Neural crest cell (in vitro differentiated cells): ENCODE results near the gene RIT1. TPM values are rescaled to one million over a fixed set of nuclear protein-coding genes. Genes with fewer than 3 reads are reported as not detected.
A peak's percentile ranks its signal among the peaks of the same experiment; 100 is the strongest.
"Not testable (repeated sequence)": the region's sequence is repeated elsewhere in the genome, so short reads cannot be mapped to it uniquely, and the experiment has no call there.

ENCODE experiments used
- DNase-seq: peaks from one replicate; pipeline ENCODE4 v3.0.0; 2021; ENCODE audit warnings: low read depth, mixed read lengths, low spot score
- H3K27ac Mint-ChIP-seq: one replicate; pipeline ENCODE4 v1.8.0; 2021; ENCODE audit warnings: mild to moderate bottlenecking, mixed read lengths; ENCODE audit not compliant: unreplicated experiment
- H3K27me3 Mint-ChIP-seq: 2 replicates; pipeline ENCODE4 v1.8.0; 2021; ENCODE audit warnings: low read depth, mild to moderate bottlenecking, mixed read lengths
- H3K36me3 Mint-ChIP-seq: 2 replicates; pipeline ENCODE4 v1.8.0; 2021; ENCODE audit warnings: low read depth, mild to moderate bottlenecking, mixed read lengths
- H3K4me1 Mint-ChIP-seq: 2 replicates; pipeline ENCODE4 v1.8.0; 2021; ENCODE audit warnings: mixed read lengths
- H3K4me3 Mint-ChIP-seq: one replicate; pipeline ENCODE4 v1.8.0; 2021; ENCODE audit warnings: mild to moderate bottlenecking, mixed read lengths
- H3K9me3 Mint-ChIP-seq: 2 replicates; pipeline ENCODE4 v1.8.0; 2021; ENCODE audit warnings: mixed read lengths
- total RNA-seq: library from RNA; stranded (reverse); gene quantifications from 2 replicates; pipeline ENCODE4 v1.2.1, GENCODE V29; 2021
- TF ChIP-seq, protein P1 (sequence below): fragments of 200-600 bp; sonication (generic); conservative IDR thresholded peaks from 2 replicates; pipeline ENCODE4 v1.5.0; 2021; ENCODE audit warnings: antibody characterized with exemption, mild to moderate bottlenecking

Gene RIT1
- total RNA-seq, 1 donor from 2014 or later: 34.5 TPM

DNA sequence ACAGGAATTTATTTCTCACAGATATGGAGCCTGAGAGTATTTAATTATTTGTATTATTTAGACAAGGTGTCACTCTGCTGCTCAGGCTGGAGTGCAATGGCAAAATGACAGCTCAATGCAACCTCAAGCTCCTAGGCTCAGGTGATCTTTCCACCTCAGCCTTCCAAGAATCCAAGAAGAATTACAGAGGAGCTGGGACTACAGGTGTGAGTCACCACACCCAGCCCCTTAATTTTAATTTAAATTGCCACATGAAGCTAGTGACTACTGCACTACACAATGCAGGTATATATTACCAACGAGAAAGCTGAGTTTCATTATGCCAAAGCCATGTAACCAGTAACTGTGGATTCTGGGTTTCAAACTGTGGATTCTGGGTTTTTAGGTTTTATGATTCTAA is 20.9 kb upstream of the RIT1 start:
- H3K4me3 Mint-ChIP-seq: no peak overlapping the region
- H3K27me3 Mint-ChIP-seq: no peaks in the 10 kb centered on the region
- H3K4me1 Mint-ChIP-seq: peaks cover 30% of the 10 kb centered on the region
- no peak for DNase-seq
- H3K27ac Mint-ChIP-seq: no peak overlapping the region
- H3K36me3 Mint-ChIP-seq: peaks cover 8% of the 10 kb centered on the region
- TF ChIP-seq, protein P1, sequence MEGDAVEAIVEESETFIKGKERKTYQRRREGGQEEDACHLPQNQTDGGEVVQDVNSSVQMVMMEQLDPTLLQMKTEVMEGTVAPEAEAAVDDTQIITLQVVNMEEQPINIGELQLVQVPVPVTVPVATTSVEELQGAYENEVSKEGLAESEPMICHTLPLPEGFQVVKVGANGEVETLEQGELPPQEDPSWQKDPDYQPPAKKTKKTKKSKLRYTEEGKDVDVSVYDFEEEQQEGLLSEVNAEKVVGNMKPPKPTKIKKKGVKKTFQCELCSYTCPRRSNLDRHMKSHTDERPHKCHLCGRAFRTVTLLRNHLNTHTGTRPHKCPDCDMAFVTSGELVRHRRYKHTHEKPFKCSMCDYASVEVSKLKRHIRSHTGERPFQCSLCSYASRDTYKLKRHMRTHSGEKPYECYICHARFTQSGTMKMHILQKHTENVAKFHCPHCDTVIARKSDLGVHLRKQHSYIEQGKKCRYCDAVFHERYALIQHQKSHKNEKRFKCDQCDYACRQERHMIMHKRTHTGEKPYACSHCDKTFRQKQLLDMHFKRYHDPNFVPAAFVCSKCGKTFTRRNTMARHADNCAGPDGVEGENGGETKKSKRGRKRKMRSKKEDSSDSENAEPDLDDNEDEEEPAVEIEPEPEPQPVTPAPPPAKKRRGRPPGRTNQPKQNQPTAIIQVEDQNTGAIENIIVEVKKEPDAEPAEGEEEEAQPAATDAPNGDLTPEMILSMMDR: no peak
- H3K9me3 Mint-ChIP-seq: no peaks in the 10 kb centered on the region

DNA sequence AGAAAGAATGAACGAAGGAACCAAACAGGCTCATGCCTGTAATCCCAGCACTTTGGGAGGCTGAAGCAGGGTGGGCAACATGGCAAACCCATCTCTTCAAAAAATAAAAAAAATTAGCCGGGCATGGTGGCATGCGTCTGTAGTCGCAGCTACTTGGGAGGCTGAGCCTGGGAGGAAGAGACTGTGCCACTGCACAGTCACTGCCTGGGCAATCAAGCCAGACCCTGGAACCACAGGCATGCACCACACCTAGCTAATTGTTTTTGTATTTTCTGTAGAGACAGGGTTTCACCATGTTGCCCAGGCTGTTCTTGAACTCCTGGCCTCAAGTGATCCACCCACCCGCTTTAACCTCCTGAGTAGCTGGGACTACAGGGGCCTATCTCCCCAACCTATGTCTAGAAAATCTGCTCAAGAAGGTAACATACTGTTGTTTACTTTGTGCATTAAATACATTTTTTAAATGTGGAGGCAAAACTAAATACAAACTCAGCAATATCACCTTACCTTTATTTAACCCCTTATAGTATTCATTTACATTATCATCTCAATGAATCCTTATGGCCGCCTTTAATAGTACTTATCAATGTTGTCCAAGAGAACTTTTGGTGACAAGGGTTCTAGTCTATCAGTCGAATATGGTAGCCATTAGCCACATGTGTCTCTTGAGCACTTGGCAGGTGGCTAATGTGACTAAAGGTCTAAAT is 20.3 kb upstream of the RIT1 start:
- Mint-ChIP-seq H3K4me3 (peak overlapping the region; percentile 73), H3K9me3 (no peaks in the 10 kb centered on the region), H3K27ac (no peak overlapping the region), H3K27me3 (no peaks in the 10 kb centered on the region), H3K4me1 (peaks cover 30% of the 10 kb centered on the region), H3K36me3 (peaks cover 13% of the 10 kb centered on the region)
- DNase-seq: no peak
- TF ChIP-seq, protein P1: no peak

DNA sequence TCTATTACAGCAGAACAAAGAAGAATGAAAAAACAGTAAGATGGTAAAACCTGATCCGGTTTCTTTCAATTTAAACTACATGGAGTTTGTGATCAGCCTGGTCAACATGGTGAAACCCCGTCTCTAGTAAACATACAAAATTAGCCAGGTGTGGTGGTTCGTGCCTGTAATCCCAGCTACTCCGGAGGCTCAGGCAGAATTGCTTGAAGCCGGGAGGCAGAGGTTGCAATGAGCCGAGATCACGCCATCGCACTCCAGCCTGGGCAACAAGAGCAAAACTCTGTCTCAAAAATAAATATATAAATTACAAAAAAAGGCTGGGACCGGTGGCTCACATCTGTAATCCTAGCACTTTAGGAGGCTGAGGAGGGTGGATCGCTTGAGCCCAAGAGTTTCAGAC is 19.6 kb upstream of the RIT1 start:
- Mint-ChIP-seq H3K36me3 (peaks cover 13% of the 10 kb centered on the region), H3K4me1 (peaks cover 26% of the 10 kb centered on the region), H3K4me3 (peak overlapping the region; percentile 73)
- not testable (repeated sequence) for H3K27ac Mint-ChIP-seq, H3K27me3 Mint-ChIP-seq, DNase-seq, H3K9me3 Mint-ChIP-seq

DNA sequence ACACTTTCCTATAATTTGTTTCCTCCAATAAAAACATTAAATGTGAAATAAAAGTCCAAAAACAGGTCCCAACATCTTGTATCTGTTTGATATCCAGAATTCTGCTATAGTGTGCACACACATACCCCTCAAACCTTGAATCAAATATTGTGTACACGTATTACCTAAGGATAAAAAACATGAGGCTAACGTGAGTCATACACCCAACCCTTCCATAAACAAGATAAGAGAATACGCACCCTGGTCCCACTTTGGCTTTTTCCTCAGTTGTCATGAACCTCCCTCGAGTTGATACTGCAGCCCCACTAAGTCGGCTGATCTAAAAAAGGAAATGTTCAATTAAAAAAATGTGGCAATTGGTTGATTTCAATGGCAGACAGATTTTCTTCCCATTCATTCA is 17.9 kb upstream of the RIT1 start:
- Mint-ChIP-seq H3K27ac (no peak overlapping the region), H3K4me1 (peaks cover 26% of the 10 kb centered on the region), H3K9me3 (no peaks in the 10 kb centered on the region), H3K27me3 (no peaks in the 10 kb centered on the region), H3K36me3 (peaks cover 17% of the 10 kb centered on the region), H3K4me3 (peak overlapping the region; percentile 14)
- TF ChIP-seq, protein P1: no peak
- no peak for DNase-seq

DNA sequence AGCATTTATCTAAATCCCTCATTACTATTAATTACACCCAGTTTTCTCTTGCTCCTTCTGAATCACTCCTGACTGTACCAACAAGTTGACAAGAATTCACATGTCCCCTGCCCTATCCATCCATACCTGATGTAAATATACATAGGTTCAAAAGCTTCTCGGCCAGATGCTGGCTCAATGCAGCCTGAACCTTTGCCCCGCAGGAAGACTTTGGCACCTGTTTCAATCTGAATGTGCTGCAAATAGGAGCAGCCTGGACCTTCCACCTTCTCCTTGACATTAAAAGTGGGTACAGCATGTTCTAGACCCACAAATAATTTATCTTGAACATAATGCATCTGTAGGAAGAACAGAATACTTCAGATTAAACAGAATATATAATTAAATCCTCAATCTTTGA is 14.4 kb upstream of the RIT1 start:
- Mint-ChIP-seq H3K4me1 (peaks cover 5% of the 10 kb centered on the region), H3K9me3 (no peaks in the 10 kb centered on the region), H3K27me3 (no peaks in the 10 kb centered on the region), H3K4me3 (no peak overlapping the region), H3K36me3 (peaks cover 37% of the 10 kb centered on the region), H3K27ac (no peak overlapping the region)
- no peak for DNase-seq
- TF ChIP-seq, protein P1: no peak

DNA sequence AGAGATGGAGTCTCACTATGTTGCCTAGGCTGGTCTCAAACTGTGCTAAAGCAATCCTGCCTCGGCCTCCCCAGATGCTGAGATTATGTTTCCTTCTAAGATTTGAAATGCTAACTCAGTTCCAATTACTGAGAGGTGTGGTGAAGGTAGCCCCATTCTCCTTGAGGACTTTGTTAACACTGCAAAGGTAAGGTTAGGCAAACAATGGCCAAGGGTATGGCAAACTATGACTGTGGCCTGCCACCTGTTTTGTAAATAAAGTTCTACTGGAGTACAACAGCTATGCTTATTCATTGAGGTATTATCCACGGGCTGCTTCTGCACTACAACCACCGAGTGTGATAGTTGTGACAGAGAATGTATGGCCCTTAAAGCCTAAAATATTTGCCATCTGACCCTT is 9.6 kb upstream of the RIT1 start:
- Mint-ChIP-seq H3K27ac (no peak overlapping the region), H3K4me1 (no peaks in the 10 kb centered on the region), H3K9me3 (no peaks in the 10 kb centered on the region), H3K4me3 (no peak overlapping the region), H3K27me3 (no peaks in the 10 kb centered on the region), H3K36me3 (peaks cover 28% of the 10 kb centered on the region)
- no peak for DNase-seq
- TF ChIP-seq, protein P1: no peak
